ENCODE data around the gene FTO.

DNA sequence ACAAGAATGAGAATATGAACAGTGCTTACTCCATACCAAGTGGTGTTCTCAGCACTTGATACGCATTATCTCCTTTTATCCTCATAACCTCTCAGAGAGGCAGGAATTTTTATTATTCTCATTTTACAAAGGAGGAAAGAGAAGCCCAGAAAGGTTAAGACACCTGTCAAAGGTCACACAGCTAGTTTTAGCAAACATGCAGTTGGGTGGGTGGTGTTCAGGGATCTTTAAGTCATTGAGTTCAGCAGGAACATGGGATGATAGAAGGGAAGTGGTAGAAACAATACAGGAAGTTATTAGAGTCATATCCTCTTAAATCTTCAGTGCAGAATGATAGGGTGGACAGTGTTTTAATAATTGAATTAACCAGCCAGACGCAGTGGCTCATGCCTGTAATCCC lies 487.2 kb downstream of the FTO start:
- no peak for TF ChIP-seq KAT2B (IDR thresholded peaks at IDR 0.05; ENCODE audit: borderline replicate concordance, low read depth, low read length)
- no peak for TF ChIP-seq MXI1 (IDR thresholded peaks at IDR 0.05; ENCODE audit: borderline replicate concordance, low read depth, low read length)
- TF ChIP-seq, protein P1, sequence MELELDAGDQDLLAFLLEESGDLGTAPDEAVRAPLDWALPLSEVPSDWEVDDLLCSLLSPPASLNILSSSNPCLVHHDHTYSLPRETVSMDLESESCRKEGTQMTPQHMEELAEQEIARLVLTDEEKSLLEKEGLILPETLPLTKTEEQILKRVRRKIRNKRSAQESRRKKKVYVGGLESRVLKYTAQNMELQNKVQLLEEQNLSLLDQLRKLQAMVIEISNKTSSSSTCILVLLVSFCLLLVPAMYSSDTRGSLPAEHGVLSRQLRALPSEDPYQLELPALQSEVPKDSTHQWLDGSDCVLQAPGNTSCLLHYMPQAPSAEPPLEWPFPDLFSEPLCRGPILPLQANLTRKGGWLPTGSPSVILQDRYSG (CRISPR knock-in tag; IDR thresholded peaks at IDR 0.05) = no peak
- no peak for TF ChIP-seq ZNF12 (CRISPR knock-in tag; IDR thresholded peaks at IDR 0.05)
- TF ChIP-seq, protein P2, sequence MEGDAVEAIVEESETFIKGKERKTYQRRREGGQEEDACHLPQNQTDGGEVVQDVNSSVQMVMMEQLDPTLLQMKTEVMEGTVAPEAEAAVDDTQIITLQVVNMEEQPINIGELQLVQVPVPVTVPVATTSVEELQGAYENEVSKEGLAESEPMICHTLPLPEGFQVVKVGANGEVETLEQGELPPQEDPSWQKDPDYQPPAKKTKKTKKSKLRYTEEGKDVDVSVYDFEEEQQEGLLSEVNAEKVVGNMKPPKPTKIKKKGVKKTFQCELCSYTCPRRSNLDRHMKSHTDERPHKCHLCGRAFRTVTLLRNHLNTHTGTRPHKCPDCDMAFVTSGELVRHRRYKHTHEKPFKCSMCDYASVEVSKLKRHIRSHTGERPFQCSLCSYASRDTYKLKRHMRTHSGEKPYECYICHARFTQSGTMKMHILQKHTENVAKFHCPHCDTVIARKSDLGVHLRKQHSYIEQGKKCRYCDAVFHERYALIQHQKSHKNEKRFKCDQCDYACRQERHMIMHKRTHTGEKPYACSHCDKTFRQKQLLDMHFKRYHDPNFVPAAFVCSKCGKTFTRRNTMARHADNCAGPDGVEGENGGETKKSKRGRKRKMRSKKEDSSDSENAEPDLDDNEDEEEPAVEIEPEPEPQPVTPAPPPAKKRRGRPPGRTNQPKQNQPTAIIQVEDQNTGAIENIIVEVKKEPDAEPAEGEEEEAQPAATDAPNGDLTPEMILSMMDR (CRISPR knock-in tag; IDR thresholded peaks at IDR 0.05) = no peak
